Embryonic facial prominence (tissue), 1 donor: ENCODE results near the gene ARHGAP31.
"Not testable (repeated sequence)": the region's sequence is repeated elsewhere in the genome, so short reads cannot be mapped to it uniquely, and the experiment has no call there.

Source experiments
- DNase-seq: peaks from one replicate; pipeline ENCODE4 v3.0.0-alpha.2; 2016; ENCODE audit errors: extremely low spot score

The ARHGAP31 gene

GRCh38 chr3:119319311-119319710 lies 25.1 kb downstream of the ARHGAP31 start:
- no peak for DNase-seq

GRCh38 chr3:119320785-119321184 lies 26.6 kb downstream of the ARHGAP31 start:
- DNase-seq = not testable (repeated sequence)

- DNase-seq = no peak
These were observed 28.0 kb downstream of the ARHGAP31 start for GRCh38 chr3:119322021-119322834.

GRCh38 chr3:119322835-119323722 lies 28.9 kb downstream of the ARHGAP31 start:
- peak; percentile 75 for DNase-seq

GRCh38 chr3:119323723-119324085 lies 29.5 kb downstream of the ARHGAP31 start:
- no peak for DNase-seq

- no peak for DNase-seq
These were observed 30.7 kb downstream of the ARHGAP31 start for GRCh38 chr3:119324899-119325298.

GRCh38 chr3:119326976-119327375 lies 32.8 kb downstream of the ARHGAP31 start:
- DNase-seq = no peak

- DNase-seq = no peak
These were observed 35.4 kb downstream of the ARHGAP31 start for GRCh38 chr3:119329551-119329950.

GRCh38 chr3:119330181-119330580 lies 36.0 kb downstream of the ARHGAP31 start:
- DNase-seq = no peak

GRCh38 chr3:119330858-119331257 lies 36.7 kb downstream of the ARHGAP31 start:
- DNase-seq = no peak

GRCh38 chr3:119331661-119332060 lies 37.5 kb downstream of the ARHGAP31 start:
- DNase-seq = no peak

- no peak for DNase-seq
These were observed 39.8 kb downstream of the ARHGAP31 start for GRCh38 chr3:119333773-119334509.

- DNase-seq = no peak
These were observed 42.6 kb downstream of the ARHGAP31 start for GRCh38 chr3:119336823-119337222.

GRCh38 chr3:119337407-119337806 lies 43.2 kb downstream of the ARHGAP31 start:
- DNase-seq = not testable (repeated sequence)

GRCh38 chr3:119338754-119339153 lies 44.6 kb downstream of the ARHGAP31 start:
- peak; percentile 21 for DNase-seq

GRCh38 chr3:119340014-119340413 lies 45.8 kb downstream of the ARHGAP31 start:
- no peak for DNase-seq

- DNase-seq = no peak
These were observed 46.3 kb downstream of the ARHGAP31 start for GRCh38 chr3:119340446-119340845.

- no peak for DNase-seq
These were observed 48.0 kb downstream of the ARHGAP31 start for GRCh38 chr3:119342176-119342575.

GRCh38 chr3:119343719-119344118 lies 49.5 kb downstream of the ARHGAP31 start:
- no peak for DNase-seq

GRCh38 chr3:119346076-119346496 lies 51.9 kb downstream of the ARHGAP31 start:
- DNase-seq = no peak

GRCh38 chr3:119347036-119347435 lies 52.9 kb downstream of the ARHGAP31 start:
- no peak for DNase-seq
